ENCODE measurements around the gene CHN1.

- TF ChIP-seq CTCF (IDR thresholded peaks at IDR 0.05) (no peak), POLR2A (IDR thresholded peaks at IDR 0.05) (no peak)
Observed at GRCh38 chr2:175009917-175010621, 4.9 kb upstream of the CHN1 start.

All from esophagus squamous epithelium (tissue), 4 donors.